ENCODE results near the gene PDCD1LG2. TPM values are rescaled to one million over a fixed set of nuclear protein-coding genes. Genes with fewer than 3 reads are reported as not detected.

PDCD1LG2 gene
- polyA plus RNA-seq, 1 of the 3 experiments (the other 2 are of a cell fraction): 11.1 TPM

DNA sequence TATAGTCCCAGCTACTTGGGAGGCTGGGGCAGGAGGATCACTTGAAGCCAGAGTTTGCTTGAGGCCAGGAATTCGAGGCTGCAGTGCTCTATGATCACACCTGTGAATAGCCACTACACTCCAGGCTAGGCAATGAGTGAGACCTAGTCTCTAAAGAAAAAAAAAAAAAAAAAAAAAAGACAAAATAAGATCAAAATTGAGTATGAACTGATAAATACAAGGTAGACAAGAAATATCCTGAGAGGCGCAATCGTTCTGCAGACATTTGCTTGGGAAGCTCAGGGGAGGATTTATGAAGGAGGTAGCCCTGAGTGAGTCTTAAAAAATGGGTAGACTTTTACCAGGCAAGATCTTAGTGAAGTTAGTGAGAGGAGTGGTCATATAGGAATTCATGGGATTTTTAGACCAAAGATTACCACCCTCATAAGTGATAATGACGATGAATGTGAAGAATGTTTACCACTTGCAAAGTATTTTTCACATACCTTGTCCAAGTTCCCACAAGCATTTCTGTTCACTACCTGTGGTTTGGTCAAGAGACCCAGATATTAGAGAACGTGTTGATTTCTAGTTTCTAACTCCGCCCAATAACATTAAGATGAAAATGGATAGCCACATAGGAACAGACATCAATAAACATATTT is 4.4 kb downstream of the PDCD1LG2 start:
- peaks cover 13 to 35% of the 10 kb centered on the region in 2 experiments for H3K4me1 ChIP-seq (ENCODE audit: control insufficient read depth in 1 of 2, insufficient read depth in 2 of 2, low read depth in 1 of 2, low read length in 1 of 2)
- no peak overlapping the region for H3K27ac ChIP-seq (ENCODE audit: low read depth in 2 of 2, low read length in 1 of 2)
- no peak for DNase-seq
- H2AFZ ChIP-seq (ENCODE audit: low read depth): no peak overlapping the region
- ChIA-PET POLR2A (no interaction called here), CTCF (interaction anchor here (0.6 to 1.3 kb wide), 2 partner anchors 35 to 324 kb away, joined by 3 read pairs; no protein-coding TSS in a partner anchor)
- H3F3A ChIP-seq (replicated peaks; ENCODE audit: insufficient read depth): peaks cover 25% of the 10 kb centered on the region
- H3K9me2 ChIP-seq: no peaks in the 10 kb centered on the region
- H3K79me2 ChIP-seq (ENCODE audit: insufficient read depth): peaks cover 91% of the 10 kb centered on the region
- TF ChIP-seq MXI1 (IDR thresholded peaks at IDR 0.05; ENCODE audit: low read depth, low read length) (no peak), TEAD4 (IDR thresholded peaks at IDR 0.05; ENCODE audit: borderline replicate concordance, insufficient read depth) (no peak)
- H3K4me2 ChIP-seq: 0 out of 2 replicates have a peak overlapping the region, but pooled peaks have one; percentile 83
- H4K20me1 ChIP-seq (ENCODE audit: insufficient read depth): no peaks in the 10 kb centered on the region
- no peaks in the 10 kb centered on the region for H3K27me3 ChIP-seq (ENCODE audit: insufficient read depth)
- no peak overlapping the region for H3K4me3 ChIP-seq (ENCODE audit: low read depth in 2 of 2, low read length in 1 of 2)
- H3K36me3 ChIP-seq (replicated peaks in 1 of 2; ENCODE audit: control insufficient read depth in 1 of 2, insufficient read depth in 2 of 2, low read length in 1 of 2): no peaks in the 10 kb centered on the region
- WGBS (ENCODE audit: low lambda C conversion rate): 90% methylated on average over 6 of the region's 6 CpGs
- no peaks in the 10 kb centered on the region for H3K9me3 ChIP-seq
- H3K9ac ChIP-seq: no peak overlapping the region

DNA sequence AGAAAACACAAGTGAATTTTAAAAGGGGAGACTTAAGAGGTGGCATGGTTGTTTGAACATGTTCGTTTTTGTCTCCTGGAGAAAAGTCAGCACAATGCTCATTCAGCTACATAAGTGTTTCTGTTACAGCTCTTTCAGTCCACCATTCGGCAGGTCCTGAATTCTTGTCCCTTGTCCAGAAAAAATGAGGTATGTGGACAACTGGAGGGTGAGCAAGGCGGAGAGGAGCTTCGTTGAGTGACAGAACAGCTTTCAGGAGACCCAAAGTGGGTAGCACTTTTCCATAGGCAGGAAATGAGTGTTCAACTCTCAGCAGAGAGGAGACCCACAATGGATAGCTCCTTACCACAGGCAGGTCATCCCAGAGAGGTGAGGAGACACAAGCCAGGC is 4.9 kb downstream of the PDCD1LG2 start:
- Histone ChIP-seq H3K9ac (no peak overlapping the region), H3K79me2 (ENCODE audit: insufficient read depth) (peaks cover 96% of the 10 kb centered on the region), H3K4me3 (ENCODE audit: low read depth in 2 of 2, low read length in 1 of 2) (no peak overlapping the region), H3K9me2 (no peaks in the 10 kb centered on the region), H4K20me1 (ENCODE audit: insufficient read depth) (no peaks in the 10 kb centered on the region), H3K9me3 (no peaks in the 10 kb centered on the region), H2AFZ (ENCODE audit: low read depth) (no peak overlapping the region), H3K36me3 (replicated peaks in 1 of 2; ENCODE audit: control insufficient read depth in 1 of 2, insufficient read depth in 2 of 2, low read length in 1 of 2) (no peaks in the 10 kb centered on the region), H3K4me1 (ENCODE audit: control insufficient read depth in 1 of 2, insufficient read depth in 2 of 2, low read depth in 1 of 2, low read length in 1 of 2) (peaks cover 13 to 35% of the 10 kb centered on the region in 2 experiments), H3K27ac (ENCODE audit: low read depth in 2 of 2, low read length in 1 of 2) (no peak overlapping the region), H3F3A (replicated peaks; ENCODE audit: insufficient read depth) (peaks cover 20% of the 10 kb centered on the region), H3K4me2 (no peak overlapping the region), H3K27me3 (ENCODE audit: insufficient read depth) (no peaks in the 10 kb centered on the region)
- ChIA-PET CTCF (interaction anchor here (0.6 kb wide), 1 partner anchor 324 kb away, joined by 3 read pairs; no protein-coding TSS in a partner anchor), POLR2A (no interaction called here)
- no peak for TF ChIP-seq SMC3 (IDR thresholded peaks at IDR 0.05; ENCODE audit: low read depth, low read length)
- TF ChIP-seq, protein P1, sequence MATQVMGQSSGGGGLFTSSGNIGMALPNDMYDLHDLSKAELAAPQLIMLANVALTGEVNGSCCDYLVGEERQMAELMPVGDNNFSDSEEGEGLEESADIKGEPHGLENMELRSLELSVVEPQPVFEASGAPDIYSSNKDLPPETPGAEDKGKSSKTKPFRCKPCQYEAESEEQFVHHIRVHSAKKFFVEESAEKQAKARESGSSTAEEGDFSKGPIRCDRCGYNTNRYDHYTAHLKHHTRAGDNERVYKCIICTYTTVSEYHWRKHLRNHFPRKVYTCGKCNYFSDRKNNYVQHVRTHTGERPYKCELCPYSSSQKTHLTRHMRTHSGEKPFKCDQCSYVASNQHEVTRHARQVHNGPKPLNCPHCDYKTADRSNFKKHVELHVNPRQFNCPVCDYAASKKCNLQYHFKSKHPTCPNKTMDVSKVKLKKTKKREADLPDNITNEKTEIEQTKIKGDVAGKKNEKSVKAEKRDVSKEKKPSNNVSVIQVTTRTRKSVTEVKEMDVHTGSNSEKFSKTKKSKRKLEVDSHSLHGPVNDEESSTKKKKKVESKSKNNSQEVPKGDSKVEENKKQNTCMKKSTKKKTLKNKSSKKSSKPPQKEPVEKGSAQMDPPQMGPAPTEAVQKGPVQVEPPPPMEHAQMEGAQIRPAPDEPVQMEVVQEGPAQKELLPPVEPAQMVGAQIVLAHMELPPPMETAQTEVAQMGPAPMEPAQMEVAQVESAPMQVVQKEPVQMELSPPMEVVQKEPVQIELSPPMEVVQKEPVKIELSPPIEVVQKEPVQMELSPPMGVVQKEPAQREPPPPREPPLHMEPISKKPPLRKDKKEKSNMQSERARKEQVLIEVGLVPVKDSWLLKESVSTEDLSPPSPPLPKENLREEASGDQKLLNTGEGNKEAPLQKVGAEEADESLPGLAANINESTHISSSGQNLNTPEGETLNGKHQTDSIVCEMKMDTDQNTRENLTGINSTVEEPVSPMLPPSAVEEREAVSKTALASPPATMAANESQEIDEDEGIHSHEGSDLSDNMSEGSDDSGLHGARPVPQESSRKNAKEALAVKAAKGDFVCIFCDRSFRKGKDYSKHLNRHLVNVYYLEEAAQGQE (IDR thresholded peaks at IDR 0.05; ENCODE audit: low read depth, low read length): peak; percentile 47; the same call in 1 of the 2 replicates
- TF ChIP-seq, protein P2, sequence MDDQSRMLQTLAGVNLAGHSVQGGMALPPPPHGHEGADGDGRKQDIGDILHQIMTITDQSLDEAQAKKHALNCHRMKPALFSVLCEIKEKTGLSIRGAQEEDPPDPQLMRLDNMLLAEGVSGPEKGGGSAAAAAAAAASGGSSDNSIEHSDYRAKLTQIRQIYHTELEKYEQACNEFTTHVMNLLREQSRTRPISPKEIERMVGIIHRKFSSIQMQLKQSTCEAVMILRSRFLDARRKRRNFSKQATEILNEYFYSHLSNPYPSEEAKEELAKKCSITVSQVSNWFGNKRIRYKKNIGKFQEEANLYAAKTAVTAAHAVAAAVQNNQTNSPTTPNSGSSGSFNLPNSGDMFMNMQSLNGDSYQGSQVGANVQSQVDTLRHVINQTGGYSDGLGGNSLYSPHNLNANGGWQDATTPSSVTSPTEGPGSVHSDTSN (IDR thresholded peaks at IDR 0.05): no peak
- 88% methylated on average over 4 of the region's 4 CpGs for WGBS (ENCODE audit: low lambda C conversion rate)
- no peak for DNase-seq

Measured in SK-N-SH (cell line).